Endothelial cell of umbilical vein (primary cell): Measurements from ENCODE around the gene CCNT1. TPM values are rescaled to one million over a fixed set of nuclear protein-coding genes. Genes with fewer than 3 reads are reported as not detected.

ENCODE experiments used
- BruUV-seq: library from RNA; stranded (reverse); fragments of 400-500 nt; replicated peaks from 2 replicates; lab custom pipeline; 2021; lab: Mats Ljungman, UMichigan
- CTCF ChIA-PET: fragments of 300-600, 350-600 bp; sonication (Branson Sonifier 250); formaldehyde crosslinking; loops from one replicate; lab custom pipeline; 2021; ENCODE audit warnings: antibody characterized with exemption, inconsistent platforms; lab: Charles Lee
- POLR2A ChIA-PET: fragments of 300-600, 350-600 bp; sonication (Branson Sonifier 250); formaldehyde crosslinking; loops from one replicate; lab custom pipeline; 2021; ENCODE audit warnings: antibody characterized with exemption, inconsistent platforms; lab: Charles Lee
- DNase-seq: peaks from one replicate; pipeline ENCODE4 v3.0.0-alpha.2; 2011; ENCODE audit warnings: low read depth, low spot score
- FAIRE-seq: peaks from 2 replicates; lab custom pipeline; 2011; peaks lifted over from hg19 to GRCh38; lab: Jason Lieb, UNC
- H2AFZ ChIP-seq: 2 replicates; pipeline ENCODE4 v1.6.0; 2012; ENCODE audit warnings: low read depth, low read length, control low read depth, inconsistent platforms
- H3K27ac ChIP-seq: 2 replicates; pipeline ENCODE4 v1.5.1; 2011; ENCODE audit warnings: low read depth, mild to moderate bottlenecking, control low read depth, low read length, moderate library complexity; ENCODE audit not compliant: insufficient read depth
- H3K27me3 ChIP-seq, 2 experiments: 2 replicates each; pipeline versions ENCODE4 v1.6.0 to v1.6.1; 2011; ENCODE audit warnings: low read length in 2 of 2, mixed read lengths in 1 of 2; ENCODE audit not compliant: control insufficient read depth in 2 of 2, insufficient read depth in 2 of 2
- H3K36me3 ChIP-seq, 2 experiments: 2 replicates in 1 of 2; 3 replicates in 1 of 2; pipeline ENCODE4 v1.5.1; 2011; ENCODE audit warnings: low read length in 2 of 2, mild to moderate bottlenecking in 1 of 2, moderate library complexity in 1 of 2; ENCODE audit not compliant: control insufficient read depth in 2 of 2, insufficient read depth in 2 of 2; ENCODE audit errors: extremely low read depth in 1 of 2
- H3K4me1 ChIP-seq: 3 replicates; pipeline ENCODE4 v1.5.1; 2011; ENCODE audit warnings: mild to moderate bottlenecking, low read length; ENCODE audit not compliant: control insufficient read depth, insufficient read depth; ENCODE audit errors: extremely low read depth
- H3K4me2 ChIP-seq: 2 replicates; pipeline ENCODE4 v1.6.1; 2011; ENCODE audit warnings: low read length, control low read depth, mixed read lengths; ENCODE audit not compliant: insufficient read depth
- H3K4me3 ChIP-seq, 3 experiments: fragments of 200-600 bp in 1 of 3; sonication (generic), shearing (Covaris generic) in 1 of 3; replicated peaks in 1 of 3; 2 replicates each; pipeline ENCODE4 v1.5.1; 2011 to 2016; ENCODE audit warnings: control low read depth in 3 of 3, low read length in 3 of 3, mild to moderate bottlenecking in 2 of 3, inconsistent platforms in 1 of 3, low read depth in 1 of 3, moderate library complexity in 1 of 3; ENCODE audit not compliant: insufficient read depth in 1 of 3
- H3K79me2 ChIP-seq: 2 replicates; pipeline ENCODE4 v1.6.0; 2012; ENCODE audit warnings: low read length, inconsistent platforms; ENCODE audit not compliant: control insufficient read depth, insufficient read depth
- H3K9ac ChIP-seq: replicated peaks from 2 replicates; pipeline ENCODE3; 2011; ENCODE audit warnings: low read length, control low read depth; ENCODE audit not compliant: insufficient read depth; ENCODE audit errors: extremely low read depth
- H3K9me1 ChIP-seq: replicated peaks from 3 replicates; pipeline ENCODE4 v1.6.0; 2011; ENCODE audit warnings: mild to moderate bottlenecking, low read length; ENCODE audit not compliant: control insufficient read depth, insufficient read depth; ENCODE audit errors: extremely low read depth
- H3K9me3 ChIP-seq: replicated peaks from 2 replicates; pipeline ENCODE4 v1.5.1; 2012; ENCODE audit warnings: low read length, inconsistent platforms; ENCODE audit not compliant: control insufficient read depth, insufficient read depth
- H4K20me1 ChIP-seq: replicated peaks from 2 replicates; pipeline ENCODE3; 2011; ENCODE audit warnings: mild to moderate bottlenecking, low read length; ENCODE audit not compliant: control insufficient read depth, insufficient read depth; ENCODE audit errors: extremely low read depth
- CTCF ChIP-seq, 2 donors: IDR thresholded peaks; 1 replicate in 1 of 2; 2 replicates in 1 of 2; pipeline ENCODE4 v1.5.1; 2011; ENCODE audit warnings: low read length in 2 of 2, mild to moderate bottlenecking in 2 of 2, moderate library complexity in 2 of 2, control low read depth in 1 of 2, inconsistent platforms in 1 of 2, low read depth in 1 of 2; ENCODE audit not compliant: insufficient read depth in 1 of 2; ENCODE audit errors: extremely low read depth in 1 of 2
- EZH2 ChIP-seq: IDR thresholded peaks from 2 replicates; pipeline ENCODE4 v1.6.1; 2012; ENCODE audit warnings: borderline replicate concordance, low read depth, mild to moderate bottlenecking, moderate library complexity, low read length, inconsistent platforms; ENCODE audit not compliant: severe bottlenecking
- FOS ChIP-seq: IDR thresholded peaks from 2 replicates; pipeline ENCODE4 v1.6.1; 2011; ENCODE audit warnings: mild to moderate bottlenecking, low read length, moderate library complexity, borderline replicate concordance; ENCODE audit not compliant: insufficient read depth
- GATA2 ChIP-seq: IDR thresholded peaks from 2 replicates; pipeline ENCODE4 v1.7.0; 2011; ENCODE audit warnings: low read depth, mild to moderate bottlenecking, moderate library complexity, mixed read lengths, low read length; ENCODE audit not compliant: insufficient read length, insufficient read depth
- JUN ChIP-seq: IDR thresholded peaks from 2 replicates; pipeline ENCODE4 v1.6.1; 2011; ENCODE audit warnings: borderline replicate concordance, low read depth; ENCODE audit not compliant: insufficient read length, insufficient read depth
- MAX ChIP-seq: IDR thresholded peaks from 2 replicates; pipeline ENCODE4 v1.6.1; 2011; ENCODE audit not compliant: insufficient read depth, insufficient read length
- MYC ChIP-seq: IDR thresholded peaks from one replicate; pipeline ENCODE4 v1.6.1; 2011; ENCODE audit warnings: mild to moderate bottlenecking, low read depth, low read length
- POLR2A ChIP-seq: IDR thresholded peaks from 2 replicates; pipeline ENCODE4 v1.6.1; 2012; ENCODE audit warnings: low read depth, mild to moderate bottlenecking, control low read depth, low read length
- POLR2AphosphoS5 ChIP-seq: IDR thresholded peaks from 2 replicates; pipeline ENCODE4 v1.6.1; 2012; ENCODE audit warnings: low read depth, mild to moderate bottlenecking, control low read depth, low read length, moderate library complexity; ENCODE audit not compliant: insufficient read depth
- dilution Hi-C: fragments of 300-500 bp; cut with MboI; formaldehyde crosslinking; loops from one replicate; pipeline ENCODE4 v1.15.0; 2019; ENCODE audit warnings: low sequenced_read_pairs; ENCODE audit not compliant: extremely low pct_ligation_motif_present
- intact Hi-C: fragments of 100-400 bp; cut with micrococcal nuclease; formaldehyde crosslinking; loops from one replicate; pipeline ENCODE4 v1.10.0; 2022
- polyA plus RNA-seq, 4 experiments: library from polyadenylated mRNA; depleted of rRNA in 3 of 4; stranded (reverse) in 3 of 4; unstranded in 1 of 4; fragments of >200 nt; gene quantifications; 2 replicates each; pipeline versions ENCODE4 v1.2.1 to v1.2.3, GENCODE V29; 2011 to 2012; ENCODE audit warnings: missing spikeins in 1 of 4
- total RNA-seq: library from RNA; stranded (reverse); gene quantifications from 2 replicates; pipeline ENCODE4 v1.2.3, GENCODE V29; 2021

Gene CCNT1
- total and polyA plus RNA-seq, 2 donors (not counting 3 experiments of a cell fraction or from before 2014, with no cell fraction given), result 10.6 to 33.0 TPM

GRCh38 chr12:48659863-48660262 is 56.6 kb downstream of the CCNT1 start:
- ChIA-PET POLR2A (no interaction called here), CTCF (interaction anchor here (1.0 kb wide), 1 partner anchor 11 kb away, joined by 3 read pairs; no protein-coding TSS in a partner anchor)
- FAIRE-seq (no peak), DNase-seq (no peak)
- Histone ChIP-seq H3K4me1 (no peaks in the 10 kb centered on the region), H3K79me2 (peaks cover 4% of the 10 kb centered on the region), H2AFZ (no peak overlapping the region), H3K9me3 (no peaks in the 10 kb centered on the region), H3K9me1 (no peaks in the 10 kb centered on the region), H4K20me1 (no peaks in the 10 kb centered on the region), H3K4me3 (no peak overlapping the region), H3K27me3 (no peaks in the 10 kb centered on the region), H3K36me3 (peaks cover 19 to 35% of the 10 kb centered on the region in 2 experiments), H3K9ac (no peak overlapping the region), H3K4me2 (no peak overlapping the region), H3K27ac (no peak overlapping the region)
- intact Hi-C loops (no loop called here), dilution Hi-C loops (no loop called here)
- no TSS peak for BruUV-seq
- TF ChIP-seq GATA2, result no peak
- no peak for TF ChIP-seq MAX
- no peak for TF ChIP-seq MYC
- no peak for TF ChIP-seq FOS
- TF ChIP-seq POLR2AphosphoS5, result no peak
- TF ChIP-seq EZH2, result no peak
- no peak for TF ChIP-seq POLR2A

GRCh38 chr12:48651681-48652080 is 64.8 kb downstream of the CCNT1 start:
- Histone ChIP-seq H3K9ac (no peak overlapping the region), H3K4me3 (no peak overlapping the region), H4K20me1 (no peaks in the 10 kb centered on the region), H3K9me3 (no peaks in the 10 kb centered on the region), H3K4me1 (no peaks in the 10 kb centered on the region), H2AFZ (no peak overlapping the region), H3K27me3 (no peaks in the 10 kb centered on the region), H3K79me2 (no peaks in the 10 kb centered on the region), H3K36me3 (peaks cover 24% of the 10 kb centered on the region in 2 experiments), H3K9me1 (no peaks in the 10 kb centered on the region), H3K4me2 (no peak overlapping the region), H3K27ac (no peak overlapping the region)
- no TSS peak for BruUV-seq
- intact Hi-C loops, result no loop called here
- no peak for DNase-seq
- dilution Hi-C loops, result no loop called here
- no peak for FAIRE-seq
- CTCF ChIA-PET, result no interaction called here
- TF ChIP-seq MYC, result no peak
- no peak for TF ChIP-seq MAX
- no peak for TF ChIP-seq FOS
- no peak for TF ChIP-seq CTCF (IDR thresholded peaks at IDR 0.05; ENCODE audit: extremely low read depth in 1 of 2, insufficient read depth in 1 of 2, low read depth in 1 of 2, low read length in 2 of 2)
- TF ChIP-seq GATA2, result no peak
- TF ChIP-seq JUN, result no peak
- TF ChIP-seq POLR2A, result no peak
- TF ChIP-seq EZH2, result no peak
- POLR2A ChIA-PET, result no interaction called here
